ENCODE results near the gene PDE1A.

PDE1A gene

DNA sequence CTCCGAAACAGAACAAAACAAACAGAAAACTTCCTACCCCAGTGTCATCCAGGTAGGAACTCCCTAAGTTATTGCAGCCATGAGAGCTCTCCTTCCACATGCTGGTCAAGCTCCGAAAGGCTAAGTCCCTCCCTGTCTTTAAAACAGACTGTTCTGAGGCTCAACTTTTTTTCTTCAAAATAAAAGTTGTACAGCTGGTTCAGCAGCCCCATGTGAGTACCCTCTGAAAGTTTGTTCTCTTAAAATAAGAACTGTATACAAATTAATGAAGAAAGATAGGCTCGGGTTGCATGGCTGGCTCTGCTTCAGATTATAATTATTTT, at the start of gene PDE1A:
PDE1A (minus strand) TSS at position 119 of the 323 bp plus-strand sequence.
- no peak for DNase-seq

DNA sequence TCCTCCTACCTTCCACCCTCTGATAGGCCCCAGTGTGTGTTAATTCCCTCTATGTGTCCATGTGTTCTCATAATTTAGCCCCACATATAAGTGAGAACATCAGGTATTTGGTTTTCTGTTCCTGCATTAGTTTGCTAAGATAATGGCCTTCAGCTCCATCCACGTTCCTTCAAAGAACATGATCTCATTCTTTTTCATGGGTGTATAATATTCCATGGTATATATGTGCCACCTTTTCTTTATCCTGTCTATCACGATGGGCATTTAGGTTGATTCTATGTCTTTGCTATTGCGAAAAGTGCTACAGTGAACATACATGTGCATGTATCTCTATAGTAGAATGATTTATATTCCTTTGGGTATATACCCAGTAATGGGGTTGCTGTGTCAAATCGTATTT, 46.8 kb upstream of the PDE1A start:
- DNase-seq = no peak

DNA sequence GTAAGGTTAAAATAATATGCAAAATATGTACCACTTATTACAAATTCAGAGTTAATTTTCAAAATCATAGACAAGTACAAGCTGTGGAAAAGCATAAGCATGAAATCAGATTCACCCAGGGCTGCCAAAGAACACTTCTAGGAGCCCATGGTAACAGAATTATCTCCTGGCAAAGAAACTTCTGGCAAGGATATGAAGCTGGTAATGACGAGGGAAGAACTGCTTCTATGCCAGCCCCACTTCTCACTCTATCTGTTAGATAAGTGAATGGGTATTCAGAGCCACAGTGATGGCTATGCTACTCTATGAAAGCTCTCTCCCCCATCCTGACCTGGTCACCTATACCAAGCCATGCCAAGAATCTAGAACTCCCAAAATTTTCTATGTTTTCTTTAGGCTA, 36.9 kb upstream of the PDE1A start:
- DNase-seq = no peak

DNA sequence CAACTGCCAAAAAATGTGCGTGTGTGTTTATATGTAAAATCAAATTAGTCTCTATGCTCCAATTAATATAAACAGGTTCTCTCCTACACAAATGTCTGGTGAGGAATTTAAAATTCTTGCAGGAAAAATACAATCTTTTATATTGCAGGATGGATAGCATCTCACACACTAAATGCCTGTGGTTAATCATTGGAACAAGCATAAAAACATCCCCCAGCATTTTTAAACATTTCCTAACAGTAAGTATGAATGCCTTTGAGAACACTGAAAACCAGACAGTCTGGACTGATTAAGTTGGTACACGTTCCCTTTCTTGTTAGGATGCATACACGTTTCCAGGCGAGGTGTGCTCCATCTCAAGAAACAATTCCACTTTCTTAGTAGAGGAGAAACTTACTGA, 29.9 kb upstream of the PDE1A start:
- no peak for DNase-seq

DNA sequence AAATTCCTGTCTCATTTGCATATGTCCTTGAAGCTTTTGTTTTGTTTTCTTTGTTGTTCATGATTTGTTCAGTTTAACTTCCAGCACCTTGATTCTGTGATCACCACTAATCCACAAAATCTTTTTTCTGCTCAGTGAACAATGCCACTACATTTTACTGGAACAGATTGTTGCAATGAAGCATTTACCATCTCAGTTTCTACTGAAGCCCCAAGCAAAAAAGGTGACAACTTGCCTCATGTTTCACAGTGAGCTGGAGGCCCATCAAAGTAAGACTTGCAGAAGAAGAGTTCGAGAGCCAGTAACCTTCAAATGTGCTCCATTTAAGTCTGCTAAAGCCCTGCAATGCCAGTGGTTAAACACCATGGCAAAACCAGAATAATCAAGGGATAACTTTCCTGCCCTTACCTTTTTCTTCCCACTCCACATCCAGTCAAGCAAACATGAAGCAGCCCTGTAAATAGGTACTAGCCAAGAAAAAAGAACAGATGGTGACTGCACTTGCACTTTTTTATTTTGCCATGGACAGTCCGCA, 25.7 kb upstream of the PDE1A start:
- no peak for DNase-seq

DNA sequence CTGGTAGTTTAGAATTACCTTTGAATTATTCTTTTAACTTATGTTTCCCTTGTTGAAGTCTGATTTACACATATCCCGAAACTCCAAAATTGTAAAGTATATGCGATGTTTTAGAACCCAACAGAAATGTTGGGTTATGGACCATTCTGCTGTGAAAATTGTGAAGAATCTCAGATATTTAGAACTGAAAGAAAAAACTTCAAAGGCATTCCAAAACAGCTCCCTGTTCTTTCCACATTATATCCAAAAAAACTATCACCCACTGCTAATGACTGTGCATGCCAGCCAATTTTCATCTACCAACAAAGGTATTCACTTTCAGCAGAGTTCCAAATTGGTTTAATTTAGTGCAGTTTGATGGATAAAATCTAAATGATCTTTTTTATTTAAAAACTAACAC, 21.5 kb upstream of the PDE1A start:
- no peak for DNase-seq

DNA sequence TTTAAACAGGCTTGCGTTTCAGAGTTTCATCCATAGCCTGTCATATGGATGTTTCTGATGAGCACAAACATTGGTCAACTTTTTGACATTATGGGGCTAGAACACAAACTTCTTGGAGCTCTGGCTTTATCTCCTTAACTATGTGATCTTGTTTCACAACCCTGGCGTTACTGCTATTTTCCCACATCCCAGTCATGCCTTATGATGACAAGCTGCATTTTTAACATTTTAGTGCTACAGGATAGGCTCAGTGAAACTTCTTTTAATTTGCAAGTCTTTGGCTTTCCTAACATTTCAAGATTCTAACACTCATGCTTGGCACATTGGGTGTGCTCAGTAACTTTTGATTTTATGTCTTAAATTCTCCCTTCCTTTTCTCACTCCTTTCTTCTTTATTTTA, 21.0 kb upstream of the PDE1A start:
- DNase-seq = no peak

DNA sequence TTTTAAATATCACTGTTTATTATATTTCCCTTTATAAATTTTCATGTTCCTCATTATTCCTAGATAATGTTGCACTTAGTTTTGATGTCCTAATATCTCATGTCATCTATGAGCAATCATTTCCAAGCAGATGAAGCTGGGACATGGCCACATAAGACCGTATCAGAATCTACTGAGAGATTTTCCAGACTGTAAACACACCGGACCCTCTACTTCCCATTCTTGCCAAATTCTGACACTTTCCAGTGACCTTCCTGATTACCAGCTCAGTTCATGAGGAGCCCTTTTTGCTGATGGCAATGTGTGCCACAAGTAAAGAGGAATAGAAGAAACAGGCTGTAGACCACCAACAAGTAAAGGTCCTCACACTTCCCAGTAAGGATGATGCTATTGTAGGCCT, 20.3 kb upstream of the PDE1A start:
- no peak for DNase-seq

DNA sequence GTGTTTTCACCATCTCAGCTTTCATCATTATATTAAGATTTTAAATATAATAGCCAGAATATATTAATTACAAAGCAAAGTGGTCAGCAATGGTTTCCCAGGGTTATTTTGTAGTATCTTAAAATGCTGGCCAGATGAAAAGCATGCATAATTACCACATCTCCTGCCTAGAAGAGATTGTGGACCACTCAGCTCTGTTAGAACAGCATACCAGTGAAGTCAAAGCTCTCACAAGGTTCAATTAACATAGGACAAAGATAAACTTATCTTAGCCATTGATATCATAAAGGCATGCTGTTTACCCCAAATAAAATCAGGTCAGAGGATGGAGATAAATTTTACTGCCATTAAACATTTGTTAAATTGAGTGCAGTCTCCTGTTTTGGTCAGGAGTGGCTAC, 19.3 kb upstream of the PDE1A start:
- no peak for DNase-seq

DNA sequence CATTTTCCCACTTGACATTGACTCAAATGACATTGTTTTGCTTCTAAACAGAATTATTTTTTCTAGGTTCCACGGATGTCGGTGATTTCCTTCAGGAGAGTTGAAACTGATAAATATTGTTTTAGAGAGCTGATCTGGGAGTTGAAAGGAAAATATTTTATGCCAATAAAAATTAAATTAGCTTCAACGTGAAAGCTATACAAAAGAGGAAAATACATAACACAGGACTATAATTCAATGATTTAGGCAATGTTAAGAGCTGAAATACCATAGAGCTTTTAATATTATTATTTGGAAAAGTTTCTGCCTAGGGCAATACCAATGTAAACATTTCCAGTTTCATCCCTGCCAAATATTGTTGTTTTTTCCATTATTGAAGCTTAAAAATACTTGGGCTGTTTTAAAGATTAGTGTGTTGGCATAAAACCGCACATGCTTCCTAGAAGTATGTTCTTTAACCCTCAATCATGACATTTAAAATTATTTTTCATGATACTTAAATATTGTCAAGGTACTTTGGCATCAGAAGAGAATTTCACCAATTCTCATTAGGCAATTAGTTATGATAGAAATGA, 18.6 kb upstream of the PDE1A start:
- no peak for DNase-seq

DNA sequence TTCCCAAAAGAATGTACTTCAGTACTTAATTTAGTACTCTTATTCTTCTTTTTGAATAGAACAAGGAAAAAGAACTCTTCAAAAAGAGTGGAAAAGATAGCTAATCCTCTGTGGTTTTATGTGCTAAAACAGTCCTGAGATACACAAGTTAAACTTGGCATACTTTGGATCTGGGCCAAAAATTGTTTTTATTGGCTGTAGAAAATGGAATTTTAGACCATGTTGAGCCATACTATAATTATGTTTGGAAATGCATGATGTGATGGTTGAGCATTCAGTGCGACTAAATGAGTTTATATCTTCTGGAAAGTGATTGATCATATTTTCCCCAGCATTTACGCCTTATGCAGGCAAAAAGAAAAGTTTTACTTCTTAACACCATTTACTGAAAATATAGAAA, 18.0 kb upstream of the PDE1A start:
- no peak for DNase-seq

DNA sequence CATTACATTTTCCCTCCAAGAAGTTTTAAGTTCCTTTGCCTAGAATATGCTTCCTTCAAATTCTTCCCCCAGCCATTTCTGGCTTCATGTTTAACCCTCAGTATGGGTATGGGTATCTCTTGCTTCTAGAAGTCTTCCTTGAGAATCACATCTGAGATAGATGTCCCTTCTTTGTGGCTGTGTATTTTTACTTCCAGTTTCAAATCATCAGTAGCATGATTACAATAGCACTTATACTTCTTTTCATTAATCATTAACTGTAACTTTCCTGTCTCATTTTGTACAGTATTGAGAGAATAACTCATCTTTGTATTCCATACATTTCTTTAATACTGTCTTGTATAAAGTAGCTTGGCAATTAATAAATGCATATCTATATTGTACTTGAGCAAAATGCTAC, 17.3 kb upstream of the PDE1A start:
- DNase-seq = no peak

DNA sequence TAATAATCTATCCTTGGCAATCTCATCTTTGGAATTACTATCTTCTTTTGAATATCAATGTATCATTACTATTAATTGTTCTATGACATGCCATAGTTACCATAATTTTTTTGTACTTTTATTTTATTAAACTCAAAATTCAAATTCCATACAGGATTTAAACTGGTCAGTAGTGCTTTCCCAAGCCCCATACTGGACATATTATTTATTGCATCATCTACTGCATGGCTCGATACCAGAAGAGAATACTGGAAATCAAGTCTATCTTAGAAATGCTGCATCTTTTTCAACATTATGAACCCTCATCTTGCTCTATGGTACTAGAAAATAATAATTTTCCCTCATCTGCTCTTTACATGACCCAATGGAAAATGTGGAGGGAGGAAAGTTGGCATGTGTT, 9.4 kb upstream of the PDE1A start:
- no peak for DNase-seq

DNA sequence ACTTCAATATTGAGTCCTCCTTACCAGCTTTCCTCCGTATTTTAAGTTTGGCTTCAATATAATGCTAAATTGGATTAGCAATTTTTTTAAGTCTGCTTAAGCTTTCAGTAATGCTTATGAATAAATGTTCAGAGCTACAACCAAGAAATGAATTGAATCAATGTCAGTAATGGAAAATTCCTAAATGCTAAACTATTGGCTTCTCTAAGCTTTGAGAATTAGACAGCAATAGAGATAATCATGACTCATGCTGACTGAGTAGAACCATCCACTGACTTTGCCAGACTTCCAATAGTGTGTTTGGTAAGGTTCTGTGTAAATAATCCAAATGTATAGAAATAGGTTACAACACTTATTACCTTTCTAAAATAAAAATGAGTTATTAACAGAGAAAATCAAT, 8.9 kb upstream of the PDE1A start:
- DNase-seq = no peak

DNA sequence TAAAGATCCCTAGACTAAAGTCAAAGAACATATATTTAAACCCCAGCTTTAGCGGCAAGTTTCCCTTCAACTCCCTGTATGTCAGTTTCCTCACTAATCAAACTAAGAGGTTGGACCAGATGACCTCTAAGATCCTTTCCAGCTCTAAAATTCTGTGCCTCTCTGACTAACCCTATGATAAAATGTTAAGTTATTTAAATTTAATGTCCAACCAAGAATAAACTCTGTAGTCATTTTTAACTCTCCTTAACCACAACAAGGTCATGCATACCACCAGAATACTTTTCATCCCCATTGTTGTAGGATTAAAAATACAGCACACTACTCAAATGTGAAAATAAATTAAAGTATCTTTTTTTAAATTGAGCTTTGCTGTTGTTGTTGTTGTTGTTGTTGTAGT, 5.2 kb upstream of the PDE1A start:
- no peak for DNase-seq

DNA sequence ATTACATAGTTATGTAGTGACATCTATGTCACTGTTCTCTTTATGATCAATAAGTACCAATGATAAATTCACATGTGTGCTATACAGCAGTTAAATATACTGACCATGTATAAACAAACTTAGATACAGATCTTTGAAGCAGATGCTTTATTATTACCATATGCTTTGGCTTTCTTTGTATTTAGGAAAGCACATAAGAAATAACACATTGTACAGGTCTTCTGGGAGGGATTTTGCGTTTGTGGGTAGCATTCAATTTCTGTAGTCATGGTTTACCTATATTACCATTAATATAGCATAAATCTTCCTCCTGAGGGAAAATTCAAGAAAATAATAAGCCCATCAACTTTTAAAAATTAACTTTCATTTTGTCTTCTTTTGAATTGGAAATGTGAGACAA, 1.6 kb upstream of the PDE1A start:
- no peak for DNase-seq

DNA sequence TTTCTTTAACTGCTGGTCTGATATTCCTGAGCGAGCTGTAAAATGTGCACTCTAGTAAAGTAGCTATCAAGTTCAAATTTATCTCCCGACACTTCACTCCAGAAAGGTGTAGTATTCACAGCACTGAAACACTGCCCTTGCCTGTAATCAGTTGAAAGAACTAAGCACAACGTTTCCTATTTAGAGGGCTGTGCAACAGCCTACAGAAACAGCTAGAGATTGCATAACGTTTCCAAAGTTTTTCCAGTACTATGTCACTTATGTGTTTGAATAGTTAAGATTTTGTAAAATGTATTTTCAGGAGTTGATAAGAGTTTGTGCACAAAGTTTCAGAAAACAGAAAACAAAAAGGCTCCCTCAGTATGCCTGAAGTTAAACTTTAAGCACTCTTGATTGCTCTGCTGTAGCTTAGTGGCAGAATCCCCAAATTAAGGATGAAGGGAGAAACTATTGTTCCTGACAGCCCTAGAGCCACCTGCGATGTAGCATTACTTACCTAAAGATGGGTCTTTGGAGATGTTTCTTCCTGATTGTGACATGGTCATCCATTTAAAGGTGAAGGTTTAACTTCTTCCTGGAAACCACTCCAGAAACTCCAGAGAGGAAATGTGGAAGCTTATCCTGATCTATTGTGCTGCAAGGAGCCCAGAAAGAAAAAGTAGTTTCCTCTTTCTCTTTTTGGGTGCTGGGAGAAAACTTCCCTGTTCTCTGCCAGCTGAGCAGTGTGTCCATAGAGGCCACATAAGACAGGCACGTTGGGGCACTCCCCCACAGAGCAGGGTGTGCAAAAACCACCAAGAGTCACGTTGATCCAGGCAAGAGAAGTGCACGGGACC, 536 bp downstream of the PDE1A start:
- no peak for DNase-seq

DNA sequence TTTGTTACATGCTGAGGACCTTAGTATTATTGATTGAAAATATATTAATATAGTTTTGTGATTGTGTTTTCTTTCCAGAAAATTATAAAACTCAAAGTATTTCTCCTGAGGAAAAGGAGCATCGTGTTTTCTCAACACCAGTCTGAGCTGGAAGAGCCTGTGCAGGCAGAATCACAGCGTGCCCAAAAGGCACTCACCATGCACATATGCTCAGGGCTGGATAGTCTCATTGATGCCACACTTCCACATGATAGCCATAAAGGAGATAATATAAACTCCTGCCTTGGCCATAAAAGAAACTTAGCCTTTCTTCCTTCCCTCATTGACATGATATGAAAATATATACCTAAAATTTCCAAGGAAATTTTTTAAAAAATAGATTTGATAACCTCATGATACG, 4.0 kb downstream of the PDE1A start:
- DNase-seq = no peak

DNA sequence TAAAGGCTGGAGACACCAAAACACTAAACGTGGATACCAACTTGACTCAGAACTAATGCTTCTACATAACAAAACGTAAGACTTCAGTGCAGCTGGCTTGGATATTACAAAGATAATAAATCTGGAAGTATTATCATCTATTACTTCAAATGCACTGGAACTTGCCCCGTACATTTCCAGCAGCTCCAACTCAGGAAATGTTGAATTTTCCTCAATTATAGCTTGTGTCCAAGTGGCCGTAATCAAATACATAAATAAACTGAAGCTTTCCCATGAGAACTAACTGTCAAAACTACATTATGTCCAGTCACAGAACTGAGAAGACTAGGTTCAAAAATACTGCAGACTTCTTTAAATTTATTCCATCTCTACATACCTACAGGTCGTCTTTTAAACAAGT, 6.2 kb downstream of the PDE1A start:
- DNase-seq = no peak

DNA sequence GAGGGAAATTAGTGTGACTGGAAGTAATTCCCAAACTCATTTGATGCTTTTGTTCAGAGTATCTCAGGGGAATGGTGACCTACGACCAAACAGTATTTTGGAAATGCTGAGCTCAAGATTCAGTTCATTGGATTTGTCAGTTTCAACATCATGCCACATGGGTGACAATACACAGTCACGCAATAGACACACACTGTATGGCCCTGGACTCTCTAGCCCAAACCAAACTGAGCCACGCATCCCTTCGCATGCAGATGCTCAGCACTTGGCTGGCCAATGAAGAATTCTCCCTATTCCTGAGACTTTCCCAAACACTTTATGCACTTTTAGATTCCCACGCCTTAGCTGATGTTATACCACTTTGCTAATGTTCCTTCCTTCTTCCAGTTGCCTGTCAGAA, 10.0 kb downstream of the PDE1A start:
- no peak for DNase-seq

DNA sequence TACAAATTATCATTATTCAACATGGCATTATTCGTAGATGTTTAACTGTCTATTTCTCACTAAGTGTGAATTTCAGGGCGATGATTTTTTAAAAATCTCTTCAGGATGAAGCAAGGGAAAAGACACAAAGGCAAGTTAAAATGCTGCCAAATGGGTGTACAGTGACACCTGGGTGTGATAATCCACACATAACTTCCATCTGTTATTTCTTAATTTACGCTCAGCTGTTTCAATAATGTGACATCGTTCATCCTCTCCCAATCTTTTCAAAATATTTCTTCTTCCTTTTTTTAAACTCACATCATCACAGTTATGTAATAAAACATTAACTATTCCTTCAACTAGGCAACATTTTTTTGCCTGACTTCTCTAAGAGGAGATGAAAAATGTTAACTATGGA, 10.6 kb downstream of the PDE1A start:
- DNase-seq = no peak

DNA sequence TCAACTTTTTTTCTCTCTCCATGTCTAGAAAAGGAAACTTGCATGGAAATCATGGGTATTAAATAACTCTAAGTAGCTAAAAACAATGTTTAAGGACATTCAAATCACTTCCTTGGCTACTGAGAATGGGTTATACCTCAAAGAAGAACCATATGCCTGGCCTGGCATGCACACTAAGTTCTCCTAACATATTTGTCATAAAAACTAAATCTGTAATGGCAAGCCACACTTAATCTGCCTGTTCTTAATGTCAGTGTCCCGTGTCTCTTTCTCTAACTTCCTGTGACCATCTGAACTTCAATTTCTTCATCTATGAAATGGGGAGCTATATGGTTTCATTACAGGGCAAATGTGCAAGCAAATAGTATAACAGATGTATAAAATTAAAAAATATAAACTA, 11.1 kb downstream of the PDE1A start:
- no peak for DNase-seq

DNA sequence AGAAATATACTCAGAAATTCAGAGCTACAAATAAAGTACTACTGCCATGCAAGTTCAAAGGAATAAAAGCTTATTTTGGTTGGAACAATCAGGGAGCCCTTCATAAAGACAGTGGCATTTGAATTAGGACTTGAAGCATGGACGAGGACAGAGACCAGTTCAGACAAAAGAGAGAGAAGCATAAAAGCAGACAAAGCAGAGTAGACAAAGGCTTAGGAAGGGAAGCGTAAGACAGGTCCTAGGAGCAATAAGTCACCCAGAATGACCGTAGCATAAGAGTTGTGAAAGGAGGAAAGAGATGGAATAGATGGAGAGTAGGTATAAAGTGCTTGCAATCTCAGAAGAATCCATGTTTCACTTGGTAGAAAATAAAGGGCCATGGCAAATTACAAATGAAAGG, 14.0 kb downstream of the PDE1A start:
- DNase-seq = no peak

DNA sequence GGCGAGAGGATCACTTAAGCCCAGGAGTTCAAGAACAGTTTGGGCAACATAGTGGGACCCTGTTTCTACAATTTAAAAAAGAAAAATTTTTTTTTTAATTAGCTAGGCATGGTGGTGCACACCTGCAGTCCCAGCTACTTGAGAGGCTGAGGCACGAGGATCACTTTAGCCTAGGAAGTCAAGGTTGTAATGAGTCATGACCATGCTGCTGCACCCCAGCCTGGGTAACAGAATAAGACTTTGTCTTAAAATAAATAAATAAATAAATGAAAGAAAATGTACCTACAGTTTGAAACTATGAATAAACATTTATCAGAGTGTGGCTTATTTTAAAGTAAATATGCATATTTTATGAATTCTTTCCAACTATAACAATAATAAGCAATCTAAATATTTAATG, 16.7 kb downstream of the PDE1A start:
- no peak for DNase-seq

DNA sequence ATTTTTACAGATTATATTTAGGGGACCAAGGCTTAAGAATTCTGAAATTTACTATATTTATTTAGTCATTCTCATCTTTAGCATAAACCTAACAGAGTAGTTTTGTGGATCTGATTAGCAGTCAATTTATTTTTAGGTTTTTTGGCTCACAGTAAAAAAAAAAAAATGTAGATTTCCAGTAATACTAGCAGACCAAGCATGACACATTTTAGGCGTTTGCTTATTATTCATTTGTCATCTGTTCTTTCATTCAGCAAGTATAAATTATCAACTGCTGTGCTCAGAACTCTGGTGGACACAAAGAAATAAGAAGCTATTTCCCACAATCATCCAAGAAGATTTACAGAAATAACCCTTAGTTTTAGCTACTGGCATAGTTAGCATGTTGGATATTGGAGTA, 20.6 kb downstream of the PDE1A start:
- DNase-seq = no peak
